Common myeloid progenitor, CD34-positive (primary cell): ENCODE results near the gene LAT. TPM values are rescaled to one million over a fixed set of nuclear protein-coding genes. Genes with fewer than 3 reads are reported as not detected.

Source experiments
- CTCF ChIA-PET: fragments of 350-600 bp; sonication (Branson Sonifier 250); formaldehyde crosslinking; loops from one replicate; lab custom pipeline; 2021; ENCODE audit warnings: antibody characterized with exemption; lab: Charles Lee
- POLR2A ChIA-PET: fragments of 350-600 bp; sonication (Branson Sonifier 250); formaldehyde crosslinking; loops from one replicate; lab custom pipeline; 2021; ENCODE audit warnings: antibody characterized with exemption; lab: Charles Lee
- DNase-seq, 3 donors: peaks; one replicate each; pipeline versions ENCODE4 v3.0.0 to v3.0.0-alpha.2; 2013
- H3K27ac ChIP-seq, 2 experiments: 1 replicate in 1 of 2; 2 replicates in 1 of 2; pipeline ENCODE4 v1.7.0; 2013; ENCODE audit warnings: inconsistent platforms in 2 of 2, low read length in 2 of 2, mild to moderate bottlenecking in 2 of 2, low read depth in 1 of 2, moderate library complexity in 1 of 2; ENCODE audit not compliant: severe bottlenecking in 2 of 2, insufficient read depth in 1 of 2, poor library complexity in 1 of 2
- H3K27me3 ChIP-seq, 5 experiments: replicated peaks in 2 of 5; 1 replicate in 3 of 5; 2 replicates in 2 of 5; pipeline versions ENCODE4 v1.6.1 to v1.7.0; 2013; ENCODE audit warnings: low read length in 4 of 5, mild to moderate bottlenecking in 2 of 5, moderate library complexity in 2 of 5, inconsistent platforms in 1 of 5; ENCODE audit not compliant: insufficient read depth in 5 of 5, control insufficient read depth in 4 of 5
- H3K36me3 ChIP-seq, 4 experiments: 1 replicate in 2 of 4; 2 replicates in 2 of 4; pipeline versions ENCODE4 v1.6.1 to v1.7.0; 2013; ENCODE audit warnings: low read length in 3 of 4, control low read depth in 1 of 4, mild to moderate bottlenecking in 1 of 4; ENCODE audit not compliant: control insufficient read depth in 4 of 4, insufficient read depth in 4 of 4
- H3K4me1 ChIP-seq, 4 experiments: 1 replicate in 3 of 4; 2 replicates in 1 of 4; pipeline versions ENCODE4 v1.6.1 to v1.7.1; 2013; ENCODE audit warnings: low read length in 3 of 4, mild to moderate bottlenecking in 3 of 4, control low read depth in 1 of 4, inconsistent platforms in 1 of 4, moderate library complexity in 1 of 4; ENCODE audit not compliant: control insufficient read depth in 4 of 4, insufficient read depth in 4 of 4; ENCODE audit errors: control extremely low read depth in 1 of 4
- H3K4me3 ChIP-seq, 7 experiments: 1 replicate in 4 of 7; 2 replicates in 3 of 7; pipeline versions ENCODE4 v1.5.1 to v1.7.0; 2013; ENCODE audit warnings: mild to moderate bottlenecking in 7 of 7, low read length in 6 of 7, moderate library complexity in 6 of 7, inconsistent platforms in 2 of 7, low read depth in 2 of 7, control low read depth in 1 of 7; ENCODE audit not compliant: insufficient read depth in 4 of 7, control insufficient read depth in 1 of 7; ENCODE audit errors: extremely low read depth in 1 of 7
- H3K9me3 ChIP-seq, 5 experiments: 1 replicate in 4 of 5; 2 replicates in 1 of 5; pipeline versions ENCODE4 v1.6.1 to v1.7.1; 2013; ENCODE audit warnings: low read length in 4 of 5, mild to moderate bottlenecking in 2 of 5, inconsistent platforms in 1 of 5, low read depth in 1 of 5, moderate library complexity in 1 of 5; ENCODE audit not compliant: control insufficient read depth in 4 of 5, insufficient read depth in 2 of 5; ENCODE audit errors: control extremely low read depth in 1 of 5
- WGBS: methylation state at CpG from one replicate; pipeline ENCODE4 v1.1.5; 2013; ENCODE audit not compliant: insufficient coverage; 5-methylcytosine and 5-hydroxymethylcytosine counted together
- polyA plus RNA-seq: library from polyadenylated mRNA; unstranded; fragments of 120-200 nt; gene quantifications from one replicate; pipeline ENCODE4 v1.2.1, GENCODE V29; 2013

Gene LAT
- polyA plus RNA-seq = 4.9 TPM

- CTCF ChIA-PET = interaction anchor here (1.2 to 1.5 kb wide), 4 partner anchors 10 to 27 kb away, joined by 3 to 6 read pairs (median 4); partner anchors contain the start of gene SPNS1
- Histone ChIP-seq H3K27ac (no peak within 1 kb of the TSS), H3K4me1 (peaks cover 0 to 25% (median 23%) of the 10 kb centered on the region in 4 experiments), H3K9me3 (peaks cover 0 to 20% (median 10%) of the 10 kb centered on the region in 5 experiments), H3K36me3 (peaks cover 0 to 43% (median 30%) of the 10 kb centered on the region in 4 experiments), H3K4me3 (peak within 1 kb of the TSS in 4 of 7 experiments; percentile 34 to 67 (median 51)), H3K27me3 (no peaks in the 10 kb centered on the region)
- WGBS = 0% methylated on average over 6 of the region's 24 CpGs
- DNase-seq = peak; percentile 64 to 88 (median 83)
- POLR2A ChIA-PET = no interaction called here
Measured at GRCh38 chr16:28984619-28985135, at the start of gene LAT. LAT (plus strand) TSS chr16:28985052; CDS start chr16:28985418, 366 bp downstream.

GRCh38 chr16:28935346-28935745, 49.5 kb upstream of the LAT start:
- no peaks in the 10 kb centered on the region for H3K36me3 ChIP-seq
- H3K9me3 ChIP-seq = no peaks in the 10 kb centered on the region
- H3K27ac ChIP-seq = no peak overlapping the region
- H3K27me3 ChIP-seq = no peaks in the 10 kb centered on the region
- peak overlapping the region in 1 of 7 experiments; percentile 62 for H3K4me3 ChIP-seq
- ChIA-PET POLR2A (no interaction called here), CTCF (interaction anchor here (2.5 kb wide), 1 partner anchor 10 kb away, joined by 14 read pairs; no protein-coding TSS in a partner anchor)
- WGBS = 94% methylated on average over 3 of the region's 4 CpGs
- DNase-seq = peak in 1 of 3 donors; percentile 17
- H3K4me1 ChIP-seq = peaks cover 0 to 40% (median 18%) of the 10 kb centered on the region in 4 experiments

GRCh38 chr16:28935924-28936783, 48.7 kb upstream of the LAT start:
- peak; percentile 91 to 95 (median 94) for DNase-seq
- H3K4me3 ChIP-seq = peak overlapping the region; percentile 22 to 79 (median 62)
- H3K27me3 ChIP-seq = no peaks in the 10 kb centered on the region
- CTCF ChIA-PET = interaction anchor here (0.8 to 2.5 kb wide), 6 partner anchors 9 to 45 kb away, joined by 3 to 14 read pairs (median 4); partner anchors contain the start of gene NFATC2IP
- peak overlapping the region in 1 of 2 experiments; percentile 39 for H3K27ac ChIP-seq
- 21% methylated on average over 23 of the region's 36 CpGs for WGBS
- POLR2A ChIA-PET = interaction anchor here (0.9 to 1.0 kb wide), 2 partner anchors 9 to 10 kb away, joined by 3 to 7 read pairs; partner anchors contain the start of gene RABEP2
- no peaks in the 10 kb centered on the region for H3K9me3 ChIP-seq
- peaks cover 0 to 32% (median 10%) of the 10 kb centered on the region in 4 experiments for H3K4me1 ChIP-seq
- no peaks in the 10 kb centered on the region for H3K36me3 ChIP-seq

- Histone ChIP-seq H3K4me1 (peaks cover 0 to 27% (median 8%) of the 10 kb centered on the region in 4 experiments), H3K27ac (peak overlapping the region in 1 of 2 experiments; percentile 58), H3K9me3 (no peaks in the 10 kb centered on the region), H3K4me3 (peak overlapping the region in 4 of 7 experiments; percentile 11 to 79 (median 72)), H3K27me3 (no peaks in the 10 kb centered on the region), H3K36me3 (no peaks in the 10 kb centered on the region)
- DNase-seq = no peak
- ChIA-PET POLR2A (interaction anchor here (0.9 to 1.0 kb wide), 2 partner anchors 9 to 11 kb away, joined by 3 to 7 read pairs; partner anchors contain the start of gene RABEP2), CTCF (interaction anchor here (0.8 to 2.5 kb wide), 6 partner anchors 9 to 45 kb away, joined by 3 to 14 read pairs (median 4); partner anchors contain the start of gene NFATC2IP)
- WGBS = 73% methylated on average over 24 of the region's 26 CpGs
Measured at GRCh38 chr16:28936784-28937155, 48.1 kb upstream of the LAT start.

GRCh38 chr16:28937222-28937876, 47.5 kb upstream of the LAT start:
- peak in 1 of 3 donors; percentile 16 for DNase-seq
- Histone ChIP-seq H3K4me1 (peaks cover 0 to 21% (median 8%) of the 10 kb centered on the region in 4 experiments), H3K27ac (no peak overlapping the region), H3K4me3 (peak overlapping the region in 1 of 7 experiments; percentile 79), H3K36me3 (no peaks in the 10 kb centered on the region), H3K9me3 (no peaks in the 10 kb centered on the region), H3K27me3 (no peaks in the 10 kb centered on the region)
- ChIA-PET CTCF (interaction anchor here (0.8 to 2.5 kb wide), 5 partner anchors 8 to 73 kb away, joined by 3 to 14 read pairs (median 5); no protein-coding TSS in a partner anchor), POLR2A (no interaction called here)
- 94% methylated on average over 6 of the region's 14 CpGs for WGBS

- H3K36me3 ChIP-seq = no peaks in the 10 kb centered on the region
- H3K4me1 ChIP-seq = peaks cover 0 to 13% (median 8%) of the 10 kb centered on the region in 4 experiments
- WGBS = 92% methylated on average over 5 of the region's 7 CpGs
- no peak overlapping the region for H3K27ac ChIP-seq
- no peaks in the 10 kb centered on the region for H3K27me3 ChIP-seq
- no peaks in the 10 kb centered on the region for H3K9me3 ChIP-seq
- POLR2A ChIA-PET = no interaction called here
- DNase-seq = no peak
- H3K4me3 ChIP-seq = no peak overlapping the region
- CTCF ChIA-PET = interaction anchor here (1.2 to 1.4 kb wide), 2 partner anchors 22 to 74 kb away, joined by 3 to 5 read pairs; no protein-coding TSS in a partner anchor
Measured at GRCh38 chr16:28938721-28939120, 46.1 kb upstream of the LAT start.
